Endothelial cell of umbilical vein (primary cell): ENCODE measurements around the gene FBXL19. TPM values are rescaled to one million over a fixed set of nuclear protein-coding genes. Genes with fewer than 3 reads are reported as not detected.

Experiments used
- BruUV-seq: library from RNA; stranded (reverse); fragments of 400-500 nt; replicated peaks from 2 replicates; lab custom pipeline; 2021; lab: Mats Ljungman, UMichigan
- CTCF ChIA-PET: fragments of 300-600, 350-600 bp; sonication (Branson Sonifier 250); formaldehyde crosslinking; loops from one replicate; lab custom pipeline; 2021; ENCODE audit warnings: antibody characterized with exemption, inconsistent platforms; lab: Charles Lee
- POLR2A ChIA-PET: fragments of 300-600, 350-600 bp; sonication (Branson Sonifier 250); formaldehyde crosslinking; loops from one replicate; lab custom pipeline; 2021; ENCODE audit warnings: antibody characterized with exemption, inconsistent platforms; lab: Charles Lee
- DNase-seq: peaks from one replicate; pipeline ENCODE4 v3.0.0-alpha.2; 2011; ENCODE audit warnings: low read depth, low spot score
- FAIRE-seq: peaks from 2 replicates; lab custom pipeline; 2011; peaks lifted over from hg19 to GRCh38; lab: Jason Lieb, UNC
- H2AFZ ChIP-seq: 2 replicates; pipeline ENCODE4 v1.6.0; 2012; ENCODE audit warnings: low read depth, low read length, control low read depth, inconsistent platforms
- H3K27ac ChIP-seq: 2 replicates; pipeline ENCODE4 v1.5.1; 2011; ENCODE audit warnings: low read depth, mild to moderate bottlenecking, control low read depth, low read length, moderate library complexity; ENCODE audit not compliant: insufficient read depth
- H3K27me3 ChIP-seq, 2 experiments: 2 replicates each; pipeline versions ENCODE4 v1.6.0 to v1.6.1; 2011; ENCODE audit warnings: low read length in 2 of 2, mixed read lengths in 1 of 2; ENCODE audit not compliant: control insufficient read depth in 2 of 2, insufficient read depth in 2 of 2
- H3K36me3 ChIP-seq, 2 experiments: 2 replicates in 1 of 2; 3 replicates in 1 of 2; pipeline ENCODE4 v1.5.1; 2011; ENCODE audit warnings: low read length in 2 of 2, mild to moderate bottlenecking in 1 of 2, moderate library complexity in 1 of 2; ENCODE audit not compliant: control insufficient read depth in 2 of 2, insufficient read depth in 2 of 2; ENCODE audit errors: extremely low read depth in 1 of 2
- H3K4me1 ChIP-seq: 3 replicates; pipeline ENCODE4 v1.5.1; 2011; ENCODE audit warnings: mild to moderate bottlenecking, low read length; ENCODE audit not compliant: control insufficient read depth, insufficient read depth; ENCODE audit errors: extremely low read depth
- H3K4me2 ChIP-seq: 2 replicates; pipeline ENCODE4 v1.6.1; 2011; ENCODE audit warnings: low read length, control low read depth, mixed read lengths; ENCODE audit not compliant: insufficient read depth
- H3K4me3 ChIP-seq, 3 experiments: fragments of 200-600 bp in 1 of 3; sonication (generic), shearing (Covaris generic) in 1 of 3; replicated peaks in 1 of 3; 2 replicates each; pipeline ENCODE4 v1.5.1; 2011 to 2016; ENCODE audit warnings: control low read depth in 3 of 3, low read length in 3 of 3, mild to moderate bottlenecking in 2 of 3, inconsistent platforms in 1 of 3, low read depth in 1 of 3, moderate library complexity in 1 of 3; ENCODE audit not compliant: insufficient read depth in 1 of 3
- H3K79me2 ChIP-seq: 2 replicates; pipeline ENCODE4 v1.6.0; 2012; ENCODE audit warnings: low read length, inconsistent platforms; ENCODE audit not compliant: control insufficient read depth, insufficient read depth
- H3K9ac ChIP-seq: replicated peaks from 2 replicates; pipeline ENCODE3; 2011; ENCODE audit warnings: low read length, control low read depth; ENCODE audit not compliant: insufficient read depth; ENCODE audit errors: extremely low read depth
- H3K9me1 ChIP-seq: replicated peaks from 3 replicates; pipeline ENCODE4 v1.6.0; 2011; ENCODE audit warnings: mild to moderate bottlenecking, low read length; ENCODE audit not compliant: control insufficient read depth, insufficient read depth; ENCODE audit errors: extremely low read depth
- H3K9me3 ChIP-seq: replicated peaks from 2 replicates; pipeline ENCODE4 v1.5.1; 2012; ENCODE audit warnings: low read length, inconsistent platforms; ENCODE audit not compliant: control insufficient read depth, insufficient read depth
- H4K20me1 ChIP-seq: replicated peaks from 2 replicates; pipeline ENCODE3; 2011; ENCODE audit warnings: mild to moderate bottlenecking, low read length; ENCODE audit not compliant: control insufficient read depth, insufficient read depth; ENCODE audit errors: extremely low read depth
- CTCF ChIP-seq, 2 donors: IDR thresholded peaks; 1 replicate in 1 of 2; 2 replicates in 1 of 2; pipeline ENCODE4 v1.5.1; 2011; ENCODE audit warnings: low read length in 2 of 2, mild to moderate bottlenecking in 2 of 2, moderate library complexity in 2 of 2, control low read depth in 1 of 2, inconsistent platforms in 1 of 2, low read depth in 1 of 2; ENCODE audit not compliant: insufficient read depth in 1 of 2; ENCODE audit errors: extremely low read depth in 1 of 2
- EZH2 ChIP-seq: IDR thresholded peaks from 2 replicates; pipeline ENCODE4 v1.6.1; 2012; ENCODE audit warnings: borderline replicate concordance, low read depth, mild to moderate bottlenecking, moderate library complexity, low read length, inconsistent platforms; ENCODE audit not compliant: severe bottlenecking
- FOS ChIP-seq: IDR thresholded peaks from 2 replicates; pipeline ENCODE4 v1.6.1; 2011; ENCODE audit warnings: mild to moderate bottlenecking, low read length, moderate library complexity, borderline replicate concordance; ENCODE audit not compliant: insufficient read depth
- GATA2 ChIP-seq: IDR thresholded peaks from 2 replicates; pipeline ENCODE4 v1.7.0; 2011; ENCODE audit warnings: low read depth, mild to moderate bottlenecking, moderate library complexity, mixed read lengths, low read length; ENCODE audit not compliant: insufficient read length, insufficient read depth
- JUN ChIP-seq: IDR thresholded peaks from 2 replicates; pipeline ENCODE4 v1.6.1; 2011; ENCODE audit warnings: borderline replicate concordance, low read depth; ENCODE audit not compliant: insufficient read length, insufficient read depth
- MAX ChIP-seq: IDR thresholded peaks from 2 replicates; pipeline ENCODE4 v1.6.1; 2011; ENCODE audit not compliant: insufficient read depth, insufficient read length
- MYC ChIP-seq: IDR thresholded peaks from one replicate; pipeline ENCODE4 v1.6.1; 2011; ENCODE audit warnings: mild to moderate bottlenecking, low read depth, low read length
- POLR2A ChIP-seq: IDR thresholded peaks from 2 replicates; pipeline ENCODE4 v1.6.1; 2012; ENCODE audit warnings: low read depth, mild to moderate bottlenecking, control low read depth, low read length
- POLR2AphosphoS5 ChIP-seq: IDR thresholded peaks from 2 replicates; pipeline ENCODE4 v1.6.1; 2012; ENCODE audit warnings: low read depth, mild to moderate bottlenecking, control low read depth, low read length, moderate library complexity; ENCODE audit not compliant: insufficient read depth
- dilution Hi-C: fragments of 300-500 bp; cut with MboI; formaldehyde crosslinking; loops from one replicate; pipeline ENCODE4 v1.15.0; 2019; ENCODE audit warnings: low sequenced_read_pairs; ENCODE audit not compliant: extremely low pct_ligation_motif_present
- intact Hi-C: fragments of 100-400 bp; cut with micrococcal nuclease; formaldehyde crosslinking; loops from one replicate; pipeline ENCODE4 v1.10.0; 2022
- polyA plus RNA-seq, 4 experiments: library from polyadenylated mRNA; depleted of rRNA in 3 of 4; stranded (reverse) in 3 of 4; unstranded in 1 of 4; fragments of >200 nt; gene quantifications; 2 replicates each; pipeline versions ENCODE4 v1.2.1 to v1.2.3, GENCODE V29; 2011 to 2012; ENCODE audit warnings: missing spikeins in 1 of 4
- total RNA-seq: library from RNA; stranded (reverse); gene quantifications from 2 replicates; pipeline ENCODE4 v1.2.3, GENCODE V29; 2021

Gene FBXL19
- total and polyA plus RNA-seq, 2 donors (not counting 3 experiments of a cell fraction or from before 2014, with no cell fraction given) = 22.1 to 38.0 TPM

- Histone ChIP-seq H3K4me2 (no peak overlapping the region), H3K27ac (no peak overlapping the region), H2AFZ (no peak overlapping the region), H3K79me2 (no peaks in the 10 kb centered on the region), H4K20me1 (no peaks in the 10 kb centered on the region), H3K4me3 (no peak overlapping the region), H3K27me3 (no peaks in the 10 kb centered on the region), H3K9me1 (no peaks in the 10 kb centered on the region), H3K9me3 (no peaks in the 10 kb centered on the region), H3K36me3 (peaks cover 2 to 15% of the 10 kb centered on the region in 2 experiments), H3K9ac (no peak overlapping the region), H3K4me1 (no peaks in the 10 kb centered on the region)
- BruUV-seq = no TSS peak
- intact Hi-C loops = no loop called here
- no peak for DNase-seq
- dilution Hi-C loops = no loop called here
- CTCF ChIA-PET = interaction anchor here (1.3 to 1.9 kb wide), 2 partner anchors 16 to 40 kb away, joined by 3 to 4 read pairs; no protein-coding TSS in a partner anchor
- POLR2A ChIA-PET = no interaction called here
- TF ChIP-seq GATA2 (no peak), EZH2 (no peak), JUN (no peak), POLR2A (no peak), MYC (no peak), FOS (no peak), MAX (no peak), POLR2AphosphoS5 (no peak)
- no peak for FAIRE-seq
Observed at GRCh38 chr16:30885196-30885595, 38.2 kb upstream of the FBXL19 start.

- Histone ChIP-seq H4K20me1 (no peaks in the 10 kb centered on the region), H3K9me3 (no peaks in the 10 kb centered on the region), H3K27me3 (no peaks in the 10 kb centered on the region), H3K79me2 (no peaks in the 10 kb centered on the region), H3K4me1 (no peaks in the 10 kb centered on the region), H3K9ac (no peak overlapping the region), H3K4me3 (no peak overlapping the region), H3K4me2 (no peak overlapping the region), H3K27ac (no peak overlapping the region), H3K36me3 (peaks cover 2 to 15% of the 10 kb centered on the region in 2 experiments), H3K9me1 (no peaks in the 10 kb centered on the region), H2AFZ (no peak overlapping the region)
- FAIRE-seq = no peak
- no TSS peak for BruUV-seq
- dilution Hi-C loops = no loop called here
- ChIA-PET CTCF (interaction anchor here (1.9 kb wide), 1 partner anchor 41 kb away, joined by 4 read pairs; no protein-coding TSS in a partner anchor), POLR2A (no interaction called here)
- intact Hi-C loops = no loop called here
- TF ChIP-seq FOS (no peak), POLR2A (no peak), CTCF (IDR thresholded peaks at IDR 0.05; ENCODE audit: extremely low read depth in 1 of 2, insufficient read depth in 1 of 2, low read depth in 1 of 2, low read length in 2 of 2) (no peak), EZH2 (no peak), GATA2 (no peak), POLR2AphosphoS5 (no peak), MAX (no peak), MYC (no peak), JUN (no peak)
- DNase-seq = no peak
Observed at GRCh38 chr16:30886145-30886544, 37.2 kb upstream of the FBXL19 start.
